CD4-positive, CD25-positive, alpha-beta regulatory T cell (primary cell): ENCODE measurements around the gene NCF4. TPM values are rescaled to one million over a fixed set of nuclear protein-coding genes. Genes with fewer than 3 reads are reported as not detected.

Experiments
- ATAC-seq, 2 donors: fragments of 150-1000 bp; cut with Tn5 transposase; one replicate each; pipeline ENCODE4 v1.10.0; 2021; ENCODE audit warnings: low read depth in 2 of 2, moderate number of reproducible peaks in 2 of 2, moderate library complexity in 1 of 2
- DNase-seq, 3 donors: peaks; one replicate each; pipeline versions ENCODE4 v3.0.0 to v3.0.0-alpha.2; 2012 to 2022; ENCODE audit warnings: mixed read lengths in 1 of 3
- H3K27ac ChIP-seq: one replicate; pipeline ENCODE4 v1.7.0; 2013; ENCODE audit warnings: mild to moderate bottlenecking, low read length; ENCODE audit not compliant: insufficient read depth, poor library complexity, severe bottlenecking
- H3K27me3 ChIP-seq: one replicate; pipeline ENCODE4 v1.7.0; 2013; ENCODE audit warnings: low read length; ENCODE audit not compliant: control insufficient read depth, insufficient read depth
- H3K36me3 ChIP-seq: one replicate; pipeline ENCODE4 v1.7.0; 2013; ENCODE audit warnings: mild to moderate bottlenecking, low read length, moderate library complexity; ENCODE audit not compliant: control insufficient read depth, insufficient read depth
- H3K4me1 ChIP-seq: 2 replicates; pipeline ENCODE4 v1.7.0; 2013; ENCODE audit warnings: mild to moderate bottlenecking, low read length; ENCODE audit not compliant: insufficient read depth, control insufficient read depth, poor library complexity, severe bottlenecking
- H3K4me3 ChIP-seq: one replicate; pipeline ENCODE4 v1.7.0; 2013; ENCODE audit warnings: low read depth, mild to moderate bottlenecking, low read length, moderate library complexity
- H3K9me3 ChIP-seq, 2 experiments: 1 replicate in 1 of 2; 2 replicates in 1 of 2; pipeline ENCODE4 v1.7.0; 2013; ENCODE audit warnings: low read length in 2 of 2, mild to moderate bottlenecking in 1 of 2, moderate library complexity in 1 of 2; ENCODE audit not compliant: control insufficient read depth in 2 of 2
- H3K27ac Mint-ChIP-seq, 3 donors: one replicate each; pipeline ENCODE4 v1.8.0; 2020 to 2022; ENCODE audit warnings: mild to moderate bottlenecking in 3 of 3, mixed read lengths in 3 of 3, moderate library complexity in 2 of 3
- H3K27me3 Mint-ChIP-seq: one replicate; pipeline ENCODE4 v1.8.0; 2022; ENCODE audit warnings: mild to moderate bottlenecking, mixed read lengths
- H3K36me3 Mint-ChIP-seq: one replicate; pipeline ENCODE4 v1.8.0; 2020; ENCODE audit warnings: mixed read lengths
- H3K4me1 Mint-ChIP-seq, 4 donors: one replicate each; pipeline ENCODE4 v1.8.0; 2020 to 2022; ENCODE audit warnings: mixed read lengths in 4 of 4, mild to moderate bottlenecking in 1 of 4
- H3K4me3 Mint-ChIP-seq, 4 donors: one replicate each; pipeline ENCODE4 v1.8.0; 2020 to 2022; ENCODE audit warnings: mild to moderate bottlenecking in 4 of 4, mixed read lengths in 4 of 4, moderate library complexity in 3 of 4
- H3K9me3 Mint-ChIP-seq, 7 donors: one replicate each; pipeline ENCODE4 v1.8.0; 2020 to 2022; ENCODE audit warnings: mixed read lengths in 7 of 7, mild to moderate bottlenecking in 3 of 7, moderate library complexity in 2 of 7
- polyA plus RNA-seq, 4 donors: library from polyadenylated mRNA; unstranded; fragments of 300-500 nt; fragmentation: Illumina TruSeq; gene quantifications; one replicate each; pipeline ENCODE4 v1.2.3, GENCODE V29; 2021
- total RNA-seq: library from RNA; stranded (reverse); gene quantifications from one replicate; pipeline ENCODE4 v1.2.3, GENCODE V29; 2022

NCF4 gene
- 53.1 TPM for total RNA-seq
- 100 to 1,000 TPM in 2 of 4 donors, 10 to 100 TPM in 2; 57.8 to 126 (median 84.6) TPM for polyA plus RNA-seq

DNA sequence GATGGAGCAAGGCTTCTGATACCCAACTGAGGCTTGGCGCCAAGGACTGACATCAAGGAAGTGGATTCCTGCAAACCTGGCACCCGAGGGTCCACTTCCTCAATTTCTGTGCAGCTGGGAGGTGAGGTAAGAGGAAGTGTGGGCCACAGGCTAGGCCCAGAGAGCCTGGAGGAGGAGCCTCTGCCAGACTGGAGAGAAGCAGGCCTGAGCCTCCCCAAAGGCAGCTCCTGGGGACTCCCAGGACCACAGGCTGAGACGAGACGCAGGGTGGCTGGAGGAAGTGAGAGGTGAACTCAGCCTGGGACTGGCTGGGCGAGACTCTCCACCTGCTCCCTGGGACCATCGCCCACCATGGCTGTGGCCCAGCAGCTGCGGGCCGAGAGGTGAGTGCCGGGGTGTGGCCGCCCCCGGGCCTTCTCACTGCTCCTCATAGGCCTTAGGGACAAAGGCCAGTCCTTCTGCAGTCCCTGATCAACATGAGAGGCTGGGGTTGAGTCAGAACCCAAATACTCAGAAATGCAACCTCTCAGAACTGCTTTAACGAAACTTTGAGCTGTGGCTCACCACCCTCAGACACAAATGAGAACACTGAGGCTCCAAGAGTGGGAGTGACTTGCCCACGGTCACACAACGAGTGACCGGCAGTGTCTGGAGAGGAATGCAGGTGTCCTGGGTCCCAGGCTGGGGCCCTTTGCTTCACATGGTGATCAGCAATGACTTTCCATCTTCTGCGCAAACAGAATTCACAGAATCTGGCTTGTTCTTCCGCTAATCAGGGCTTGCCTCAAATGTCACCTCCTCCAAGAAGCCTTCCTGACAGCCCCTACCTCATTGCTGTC is at the start of gene NCF4:
NCF4 (plus strand) TSS at position 186 of the 839 bp plus-strand sequence; CDS start at position 352, 166 bp downstream.
- no peaks in the 10 kb centered on the region for H3K9me3 Mint-ChIP-seq
- Histone ChIP-seq H3K4me3 (peak within 1 kb of the TSS; percentile 80), H3K36me3 (peaks cover 15% of the 10 kb centered on the region), H3K9me3 (no peaks in the 10 kb centered on the region), H3K27me3 (no peaks in the 10 kb centered on the region), H3K27ac (peak within 1 kb of the TSS; percentile 79), H3K4me1 (peaks cover 32% of the 10 kb centered on the region)
- H3K4me3 Mint-ChIP-seq, result peak within 1 kb of the TSS; percentile 84 to 95 (median 88)
- peak within 1 kb of the TSS; percentile 94 to 97 (median 96) for H3K27ac Mint-ChIP-seq
- H3K36me3 Mint-ChIP-seq, result peaks cover 17% of the 10 kb centered on the region
- peaks cover 6% of the 10 kb centered on the region for H3K27me3 Mint-ChIP-seq
- DNase-seq, result peak; percentile 25 to 93 (median 25)
- H3K4me1 Mint-ChIP-seq, result peaks cover 0 to 56% (median 38%) of the 10 kb centered on the region in 4 donors
- peak; percentile 73 to 78 for ATAC-seq

DNA sequence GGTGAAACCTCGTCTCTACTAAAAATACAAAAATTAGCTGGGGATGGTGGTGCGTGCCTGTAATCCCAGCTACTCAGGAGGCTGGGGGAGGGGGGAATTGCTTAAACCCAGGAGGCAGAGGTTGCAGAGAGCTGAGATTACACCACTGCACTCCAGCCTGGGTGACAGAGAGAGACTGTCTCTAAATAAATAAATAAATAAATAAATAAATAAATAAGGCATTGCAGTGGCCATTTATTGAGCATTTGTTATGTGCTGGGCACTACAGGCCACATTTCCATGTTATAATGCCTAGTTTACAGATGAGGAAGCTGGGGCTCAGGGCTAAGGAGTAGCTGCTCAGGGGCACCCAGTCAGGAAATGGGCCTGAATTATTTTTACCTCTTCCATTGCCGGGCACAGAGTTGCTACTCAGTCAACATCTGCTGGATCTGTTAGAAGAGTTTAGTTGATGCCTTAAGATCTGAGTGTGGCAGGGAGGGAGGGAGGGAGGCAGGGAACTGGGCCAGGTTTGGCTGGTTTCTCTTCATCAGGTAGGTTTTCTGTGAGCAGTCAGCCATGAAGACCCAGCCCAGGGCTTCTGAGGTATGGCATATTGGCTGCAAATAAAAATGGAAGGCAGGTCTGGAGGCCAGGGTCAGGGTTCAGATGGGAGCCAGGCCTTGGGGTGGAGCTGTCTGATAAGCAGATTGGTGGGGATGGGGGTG is 49.6 kb upstream of the NCF4 start:
- H3K27me3 Mint-ChIP-seq, result peaks cover 36% of the 10 kb centered on the region
- H3K36me3 Mint-ChIP-seq, result no peaks in the 10 kb centered on the region
- ATAC-seq (no peak), DNase-seq (no peak)
- H3K27ac Mint-ChIP-seq, result no peak overlapping the region
- peaks cover 0 to 2% (median 0%) of the 10 kb centered on the region in 7 donors for H3K9me3 Mint-ChIP-seq
- no peak overlapping the region for H3K4me3 Mint-ChIP-seq
- H3K27ac ChIP-seq, result no peak overlapping the region
- H3K9me3 ChIP-seq, result no peaks in the 10 kb centered on the region
- no peak overlapping the region for H3K4me3 ChIP-seq
- peaks cover 9% of the 10 kb centered on the region for H3K27me3 ChIP-seq
- H3K4me1 ChIP-seq, result peaks cover 3% of the 10 kb centered on the region
- H3K36me3 ChIP-seq, result no peaks in the 10 kb centered on the region
- H3K4me1 Mint-ChIP-seq, result peaks cover 0 to 20% (median 11%) of the 10 kb centered on the region in 4 donors

DNA sequence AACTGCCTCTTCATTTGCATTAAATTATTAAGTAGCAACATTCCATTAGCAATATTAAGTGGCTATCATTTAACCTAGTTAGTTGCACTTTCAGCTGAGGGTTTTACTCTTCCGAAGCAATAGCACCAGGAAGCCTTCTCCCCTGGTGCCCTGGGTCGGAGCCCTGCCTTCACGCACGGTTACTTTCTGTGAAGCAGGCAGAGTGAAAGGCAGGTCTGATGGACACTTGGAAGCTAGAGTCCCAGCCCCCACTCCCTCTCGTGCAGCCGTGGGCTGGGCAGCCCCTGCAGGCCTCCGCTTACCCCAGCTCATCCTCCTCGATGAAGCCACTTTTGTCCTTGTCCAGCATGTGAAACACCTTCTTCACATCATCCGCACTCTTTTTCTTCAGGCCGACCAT is 46.0 kb upstream of the NCF4 start:
- Histone ChIP-seq H3K9me3 (no peaks in the 10 kb centered on the region), H3K4me1 (peaks cover 9% of the 10 kb centered on the region), H3K4me3 (no peak overlapping the region), H3K27me3 (peaks cover 17% of the 10 kb centered on the region), H3K36me3 (no peaks in the 10 kb centered on the region), H3K27ac (no peak overlapping the region)
- Mint-ChIP-seq H3K36me3 (no peaks in the 10 kb centered on the region), H3K9me3 (peaks cover 0 to 2% (median 0%) of the 10 kb centered on the region in 7 donors), H3K27ac (peak overlapping the region in 1 of 3 donors; percentile 91), H3K27me3 (peaks cover 67% of the 10 kb centered on the region), H3K4me3 (no peak overlapping the region), H3K4me1 (peaks cover 0 to 7% (median 0%) of the 10 kb centered on the region in 4 donors)
- no peak for ATAC-seq
- no peak for DNase-seq

DNA sequence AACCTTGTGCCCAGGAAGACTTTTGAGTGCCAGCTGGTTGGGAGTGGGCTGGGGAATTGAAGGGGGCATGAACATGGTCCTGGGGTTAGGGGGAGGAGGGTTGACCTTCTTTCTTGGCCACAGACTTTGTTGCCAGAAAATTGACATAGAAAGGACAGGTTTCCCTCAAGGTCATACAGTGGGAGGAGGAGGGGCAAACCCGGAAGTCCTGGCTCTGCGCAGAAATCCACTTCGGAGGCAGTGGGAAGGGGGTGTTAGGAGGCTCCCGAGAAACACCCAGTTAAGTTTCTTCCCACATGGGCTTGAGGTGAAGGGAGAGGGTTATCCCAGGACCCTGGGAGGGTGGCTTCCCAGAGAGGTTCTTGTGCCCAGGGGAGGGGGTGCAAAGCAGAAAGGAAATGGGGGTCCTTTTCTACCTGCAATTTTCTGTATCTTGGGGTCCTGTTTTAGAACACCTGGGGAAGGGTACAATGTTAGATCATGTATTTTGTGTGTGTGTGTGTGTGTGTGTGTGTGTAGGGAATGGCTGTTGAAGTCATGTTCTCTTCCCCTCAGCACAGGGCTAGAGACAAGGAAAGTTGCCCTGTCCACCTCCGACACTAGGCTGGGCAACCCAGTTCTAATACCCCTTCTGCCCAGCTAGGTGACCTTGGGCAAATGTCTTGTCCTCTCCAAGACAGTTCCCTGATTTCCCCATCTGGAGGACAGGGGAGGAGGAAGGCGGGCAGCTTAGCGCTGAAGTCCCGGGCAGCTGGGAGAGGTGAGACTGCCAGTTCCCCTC is 45.1 kb upstream of the NCF4 start:
- Mint-ChIP-seq H3K36me3 (no peaks in the 10 kb centered on the region), H3K27me3 (peaks cover 76% of the 10 kb centered on the region), H3K9me3 (peaks cover 0 to 2% (median 0%) of the 10 kb centered on the region in 7 donors), H3K4me1 (peaks cover 0 to 7% (median 0%) of the 10 kb centered on the region in 4 donors), H3K4me3 (no peak overlapping the region), H3K27ac (no peak overlapping the region)
- ATAC-seq, result no peak
- Histone ChIP-seq H3K27ac (no peak overlapping the region), H3K4me3 (no peak overlapping the region), H3K9me3 (no peaks in the 10 kb centered on the region), H3K4me1 (peaks cover 9% of the 10 kb centered on the region), H3K36me3 (no peaks in the 10 kb centered on the region), H3K27me3 (peaks cover 17% of the 10 kb centered on the region)
- no peak for DNase-seq

DNA sequence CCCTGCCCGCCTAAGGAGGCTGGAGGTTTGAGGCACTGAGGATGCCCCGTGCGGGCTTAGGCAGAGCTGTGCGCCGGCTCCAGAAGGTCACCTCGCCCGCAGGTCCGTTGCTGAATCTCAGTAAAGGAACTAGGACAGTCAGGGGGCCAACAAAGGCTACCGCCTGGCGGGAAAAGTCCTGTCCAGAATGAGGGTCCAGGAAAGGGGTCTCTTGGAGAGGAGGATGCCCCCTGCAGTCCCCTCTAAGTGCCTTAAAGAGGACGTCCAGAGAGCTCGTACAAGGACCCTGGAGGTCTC is 44.5 kb upstream of the NCF4 start:
- H3K9me3 ChIP-seq, result no peaks in the 10 kb centered on the region
- H3K27ac ChIP-seq, result no peak overlapping the region
- peaks cover 82% of the 10 kb centered on the region for H3K27me3 Mint-ChIP-seq
- no peaks in the 10 kb centered on the region for H3K36me3 ChIP-seq
- H3K9me3 Mint-ChIP-seq, result peaks cover 0 to 2% (median 0%) of the 10 kb centered on the region in 7 donors
- H3K4me3 ChIP-seq, result no peak overlapping the region
- no peak overlapping the region for H3K4me3 Mint-ChIP-seq
- peaks cover 0 to 7% (median 0%) of the 10 kb centered on the region in 4 donors for H3K4me1 Mint-ChIP-seq
- DNase-seq, result no peak
- ATAC-seq, result no peak
- peaks cover 17% of the 10 kb centered on the region for H3K27me3 ChIP-seq
- H3K36me3 Mint-ChIP-seq, result no peaks in the 10 kb centered on the region
- H3K27ac Mint-ChIP-seq, result no peak overlapping the region
- peaks cover 9% of the 10 kb centered on the region for H3K4me1 ChIP-seq

DNA sequence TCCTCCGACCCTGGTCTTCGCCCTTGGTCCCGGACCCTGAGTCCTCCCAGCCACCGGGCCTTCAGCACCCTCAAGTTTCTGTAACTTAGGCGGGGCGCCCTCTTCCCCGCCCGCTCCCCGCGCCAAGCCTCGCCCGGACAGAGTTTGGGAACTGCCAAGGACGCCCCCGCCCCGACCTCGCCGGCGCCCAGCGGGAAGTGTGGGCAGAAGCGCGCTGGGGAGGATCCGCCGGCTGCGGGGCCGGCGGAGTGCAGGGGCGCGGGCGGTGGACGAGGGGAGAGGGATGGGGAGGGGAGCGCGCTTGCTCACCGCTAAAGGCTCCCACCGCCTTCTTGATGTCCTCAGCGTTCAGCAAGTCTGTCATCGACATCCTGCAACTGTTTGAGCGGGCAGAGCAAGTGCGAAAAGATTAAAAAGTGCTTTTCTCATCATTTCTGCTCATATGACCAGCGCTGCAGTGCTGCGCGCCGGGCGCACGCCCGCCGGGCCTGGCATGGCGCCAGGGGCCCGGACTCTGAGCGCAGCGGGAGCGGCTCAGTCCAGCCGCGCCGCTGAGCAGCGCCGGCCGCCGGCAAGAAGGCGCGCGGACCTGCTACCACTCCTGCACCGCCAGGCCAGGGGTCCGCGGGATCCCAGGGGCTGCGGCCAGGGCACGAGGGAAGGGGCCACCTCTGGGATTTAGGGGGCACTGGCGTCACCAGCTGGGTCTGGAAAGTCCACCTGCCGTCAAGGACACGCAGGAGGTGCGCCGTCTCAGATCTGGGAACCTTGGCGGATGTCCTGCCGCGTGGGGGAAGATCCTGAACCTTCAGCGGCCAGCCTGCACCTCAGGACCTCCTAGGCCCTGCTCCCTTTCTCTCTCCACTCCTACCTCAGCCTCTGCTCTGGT is 43.9 kb upstream of the NCF4 start, which contains the start of gene PVALB:
PVALB (minus strand) TSS at position 400 of the 889 bp plus-strand sequence; CDS start at position 370, 30 bp downstream.
- H3K27me3 ChIP-seq, result peaks cover 17% of the 10 kb centered on the region
- no peak within 1 kb of the TSS for H3K27ac Mint-ChIP-seq

More for the DNA sequence above, 43.9 kb upstream of the NCF4 start, which contains the start of gene PVALB:
- Histone ChIP-seq H3K9me3 (no peaks in the 10 kb centered on the region), H3K27ac (no peak within 1 kb of the TSS), H3K4me3 (no peak within 1 kb of the TSS), H3K4me1 (peaks cover 9% of the 10 kb centered on the region), H3K36me3 (no peaks in the 10 kb centered on the region)
- H3K4me1 Mint-ChIP-seq, result peaks cover 0 to 7% (median 0%) of the 10 kb centered on the region in 4 donors
- H3K4me3 Mint-ChIP-seq, result peak within 1 kb of the TSS in 2 of 4 donors; percentile 11 to 65
- ATAC-seq (no peak), DNase-seq (peak in 1 of 3 donors; percentile 19)
- H3K27me3 Mint-ChIP-seq, result peaks cover 83% of the 10 kb centered on the region
- H3K9me3 Mint-ChIP-seq, result peaks cover 0 to 2% (median 0%) of the 10 kb centered on the region in 7 donors
- no peaks in the 10 kb centered on the region for H3K36me3 Mint-ChIP-seq
